Liver (tissue), 6 donors: Measurements from ENCODE around the gene ARHGAP28. TPM values are rescaled to one million over a fixed set of nuclear protein-coding genes. Genes with fewer than 3 reads are reported as not detected.

Experiments
- CTCF ChIP-seq: fragments of 150-350 bp; IDR thresholded peaks from 2 replicates; pipeline ENCODE4 v1.5.1; 2017; ENCODE audit warnings: improper control_type of control experiment, low read depth, low read length; ENCODE audit not compliant: missing input control
- EGR1 ChIP-seq, 2 donors: IDR thresholded peaks; 2 replicates each; pipeline ENCODE4 v1.6.1; 2016 to 2018; ENCODE audit warnings: antibody characterized with exemption in 2 of 2, low read depth in 2 of 2
- JUND ChIP-seq, 2 donors: IDR thresholded peaks; 2 replicates each; pipeline ENCODE4 v1.6.1; 2016; ENCODE audit warnings: antibody characterized with exemption in 2 of 2
- polyA plus RNA-seq, 2 donors: library from polyadenylated mRNA; stranded (reverse) in 1 of 2; unstranded in 1 of 2; fragments of 200-250 nt in 1 of 2; fragments of >200 nt in 1 of 2; fragmentation: Nextera tagmentation in 1 of 2; extraction: Ambion mirVana in 1 of 2; gene quantifications; one replicate each; pipeline versions ENCODE4 v1.2.1 to v1.2.3, GENCODE V29; 2013 to 2015
- small RNA-seq: library from RNA; depleted of rRNA; stranded (forward); fragments of <200 nt; gene quantifications from one replicate; pipeline ENCODE3, GENCODE V24; 2014
- total RNA-seq, 2 donors: library from RNA; depleted of rRNA; stranded (reverse); fragments of >200 nt; gene quantifications; one replicate each; pipeline ENCODE4 v1.2.3, GENCODE V29; 2014
- donor health status: healthy.
- donor health status: healthy.
- donor health status: healthy.

ARHGAP28 gene
- total and polyA plus RNA-seq, 4 donors, result 0.14 to 2.1 (median 0.69) TPM

DNA sequence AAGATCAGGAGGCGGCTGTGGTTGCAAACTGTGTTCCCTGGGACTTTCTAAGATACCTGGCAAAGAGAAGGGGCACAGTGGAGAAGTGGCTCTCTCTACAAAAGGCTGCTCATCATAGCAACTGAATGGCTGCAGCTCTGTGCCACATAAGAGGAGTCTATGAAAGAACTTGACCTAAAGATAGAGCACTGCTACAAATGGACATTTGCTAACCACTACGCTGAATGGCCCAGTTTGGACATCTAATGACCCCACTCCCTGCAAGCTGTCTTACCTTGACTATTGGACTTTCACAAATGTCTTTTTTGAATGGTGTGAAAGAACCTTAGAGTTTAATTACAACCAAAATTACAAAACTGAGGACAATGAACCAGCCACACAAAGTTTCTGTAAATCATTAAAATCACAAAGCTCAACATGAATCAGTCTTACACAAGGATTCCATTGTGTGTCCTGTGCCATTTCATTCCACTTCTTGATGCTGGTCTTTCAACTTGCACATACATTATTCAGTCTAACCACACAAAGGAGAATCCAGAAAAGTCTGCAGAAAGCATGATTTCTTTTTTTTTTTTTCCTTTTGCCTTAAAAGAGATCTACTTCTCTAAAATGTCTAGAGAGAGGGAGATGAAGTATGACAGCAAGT lies 234.1 kb downstream of the ARHGAP28 start (continued):
- TF ChIP-seq CTCF (no peak), EGR1 (IDR thresholded peaks at IDR 0.05; ENCODE audit: low read depth in 2 of 2) (no peak), JUND (IDR thresholded peaks at IDR 0.05) (no peak)

Small RNAs within 50 kb of the gene (small RNA-seq; reads per million reads assigned to genes)
- gene RNU6-916P, result not detected
